Hepatocyte (in vitro differentiated cells): Measurements from ENCODE around the gene PHETA1. TPM values are rescaled to one million over a fixed set of nuclear protein-coding genes. Genes with fewer than 3 reads are reported as not detected.

Experiments
- DNase-seq: peaks from one replicate; pipeline ENCODE4 v3.0.0-alpha.2; 2016; ENCODE audit warnings: low spot score
- H2AFZ ChIP-seq: fragments of 200-600 bp; sonication (generic); 2 replicates; pipeline ENCODE4 v1.6.0; 2016; ENCODE audit warnings: antibody characterized with exemption, mild to moderate bottlenecking
- H3K27ac ChIP-seq: fragments of 200-600 bp; sonication (generic); 2 replicates; pipeline ENCODE4 v1.5.1; 2016; ENCODE audit warnings: mild to moderate bottlenecking
- H3K27me3 ChIP-seq: fragments of 200-600 bp; sonication (generic); 2 replicates; pipeline ENCODE4 v1.6.1; 2016
- H3K36me3 ChIP-seq: fragments of 200-600 bp; sonication (generic); replicated peaks from 2 replicates; pipeline ENCODE4 v1.5.1; 2016; ENCODE audit warnings: low read depth; ENCODE audit not compliant: insufficient read depth
- H3K4me1 ChIP-seq: fragments of 200-600 bp; sonication (generic); 2 replicates; pipeline ENCODE4 v1.5.1; 2016; ENCODE audit warnings: mild to moderate bottlenecking, moderate library complexity; ENCODE audit not compliant: insufficient read depth
- H3K4me2 ChIP-seq: fragments of 200-600 bp; sonication (generic); 2 replicates; pipeline ENCODE4 v1.6.0; 2016
- H3K4me3 ChIP-seq: fragments of 200-600 bp; sonication (generic); 2 replicates; pipeline ENCODE4 v1.5.1; 2016; ENCODE audit warnings: mild to moderate bottlenecking
- H3K79me2 ChIP-seq: fragments of 200-600 bp; sonication (generic); 2 replicates; pipeline ENCODE4 v1.6.0; 2017; ENCODE audit warnings: mild to moderate bottlenecking
- H3K9me2 ChIP-seq: fragments of 200-600 bp; sonication (generic); replicated peaks from 2 replicates; pipeline ENCODE4 v1.6.0; 2017; ENCODE audit warnings: mild to moderate bottlenecking; ENCODE audit not compliant: insufficient read depth
- H3K9me3 ChIP-seq: fragments of 200-600 bp; sonication (generic); 2 replicates; pipeline ENCODE4 v1.5.1; 2016; ENCODE audit warnings: low read depth, mild to moderate bottlenecking
- H4K20me1 ChIP-seq: fragments of 200-600 bp; sonication (generic); 2 replicates; pipeline ENCODE4 v1.6.0; 2016; ENCODE audit warnings: mild to moderate bottlenecking; ENCODE audit not compliant: insufficient read depth, poor library complexity, severe bottlenecking
- CTCF ChIP-seq: fragments of 200-600 bp; sonication (generic); IDR thresholded peaks from 2 replicates; pipeline ENCODE4 v1.5.1; 2016; ENCODE audit warnings: antibody characterized with exemption, mild to moderate bottlenecking; ENCODE audit not compliant: poor library complexity
- EZH2 ChIP-seq: fragments of 200-600 bp; sonication (generic); IDR thresholded peaks from 2 replicates; pipeline ENCODE4 v1.6.1; 2016; ENCODE audit warnings: antibody characterized with exemption, mild to moderate bottlenecking, borderline replicate concordance
- EZH2phosphoT487 ChIP-seq: fragments of 200-600 bp; sonication (generic); IDR thresholded peaks from one replicate; pipeline ENCODE4 v1.6.1; 2018; ENCODE audit warnings: antibody characterized with exemption, mild to moderate bottlenecking, low read depth, moderate library complexity; ENCODE audit not compliant: unreplicated experiment, severe bottlenecking
- WGBS: methylation state at CpG from one replicate; pipeline ENCODE4 v1.1.6; 2016; ENCODE audit warnings: low lambda C conversion rate; ENCODE audit errors: missing lambda C conversion rate; 5-methylcytosine and 5-hydroxymethylcytosine counted together
- polyA plus RNA-seq: library from polyadenylated mRNA; unstranded; fragments of >200 nt; fragmentation: Nextera tagmentation; extraction: Ambion mirVana; gene quantifications from 2 replicates; pipeline ENCODE4 v1.2.1, GENCODE V29; 2016
- total RNA-seq: library from RNA; depleted of rRNA; stranded (reverse); fragments of >200 nt; gene quantifications from 2 replicates; pipeline ENCODE4 v1.2.3, GENCODE V29; 2014

The PHETA1 gene
- total and polyA plus RNA-seq, 2 experiments from 2014 or later = 24.6 to 30.9 TPM

DNA sequence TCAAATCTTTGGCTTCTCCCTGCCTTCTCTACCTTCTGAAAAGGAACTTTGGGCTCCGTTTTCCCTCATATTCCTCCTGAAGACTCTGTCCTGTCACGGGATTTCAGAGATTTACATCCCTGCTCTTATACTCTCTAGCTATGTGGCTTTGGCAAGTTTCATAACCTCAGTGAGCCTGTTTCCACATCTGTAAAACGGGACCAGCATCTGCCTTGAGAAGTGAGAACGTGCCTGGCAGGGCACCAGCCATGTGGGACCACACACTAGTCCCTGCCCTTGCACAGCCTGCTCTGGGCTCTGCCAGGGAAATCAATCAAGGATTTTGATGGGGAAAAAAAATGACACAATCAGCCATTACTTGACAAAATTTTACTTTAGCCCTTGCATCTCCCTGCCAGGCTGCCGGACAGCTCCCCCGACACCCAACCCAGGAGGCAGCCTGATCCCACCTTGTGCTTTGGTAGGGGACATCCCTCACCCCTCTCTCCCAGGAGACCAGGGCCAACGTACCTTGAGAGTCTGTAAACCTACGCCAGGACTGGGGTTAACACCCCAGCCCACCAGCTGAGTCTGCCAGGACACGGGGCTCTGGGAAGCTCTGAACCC lies 8.5 kb downstream of the PHETA1 start:
- Histone ChIP-seq H3K9me2 (no peaks in the 10 kb centered on the region), H3K79me2 (no peaks in the 10 kb centered on the region), H3K27me3 (no peaks in the 10 kb centered on the region), H3K4me2 (no peak overlapping the region), H3K4me1 (no peaks in the 10 kb centered on the region), H3K4me3 (no peak overlapping the region), H3K36me3 (no peaks in the 10 kb centered on the region), H3K9me3 (no peaks in the 10 kb centered on the region), H3K27ac (no peak overlapping the region), H4K20me1 (no peaks in the 10 kb centered on the region), H2AFZ (no peak overlapping the region)
- 90% methylated on average over 9 of the region's 9 CpGs for WGBS
- no peak for DNase-seq
- TF ChIP-seq EZH2 (no peak), CTCF (no peak), EZH2phosphoT487 (no peak)

- H2AFZ ChIP-seq = no peak overlapping the region
- DNase-seq = no peak
- no peak overlapping the region for H3K4me3 ChIP-seq
- H3K79me2 ChIP-seq = no peaks in the 10 kb centered on the region
- no peaks in the 10 kb centered on the region for H3K9me3 ChIP-seq
- no peak for TF ChIP-seq EZH2phosphoT487
- TF ChIP-seq EZH2 = no peak
- no peak for TF ChIP-seq CTCF
- H3K9me2 ChIP-seq = no peaks in the 10 kb centered on the region
- H3K36me3 ChIP-seq = no peaks in the 10 kb centered on the region
- no peak overlapping the region for H3K27ac ChIP-seq
- H3K27me3 ChIP-seq = no peaks in the 10 kb centered on the region
- H3K4me2 ChIP-seq = no peak overlapping the region
- H3K4me1 ChIP-seq = no peaks in the 10 kb centered on the region
- 57% methylated on average over 5 of the region's 5 CpGs for WGBS
- H4K20me1 ChIP-seq = no peaks in the 10 kb centered on the region
Observed at GRCh38 chr12:111359914-111360276, 9.0 kb downstream of the PHETA1 start.

DNA sequence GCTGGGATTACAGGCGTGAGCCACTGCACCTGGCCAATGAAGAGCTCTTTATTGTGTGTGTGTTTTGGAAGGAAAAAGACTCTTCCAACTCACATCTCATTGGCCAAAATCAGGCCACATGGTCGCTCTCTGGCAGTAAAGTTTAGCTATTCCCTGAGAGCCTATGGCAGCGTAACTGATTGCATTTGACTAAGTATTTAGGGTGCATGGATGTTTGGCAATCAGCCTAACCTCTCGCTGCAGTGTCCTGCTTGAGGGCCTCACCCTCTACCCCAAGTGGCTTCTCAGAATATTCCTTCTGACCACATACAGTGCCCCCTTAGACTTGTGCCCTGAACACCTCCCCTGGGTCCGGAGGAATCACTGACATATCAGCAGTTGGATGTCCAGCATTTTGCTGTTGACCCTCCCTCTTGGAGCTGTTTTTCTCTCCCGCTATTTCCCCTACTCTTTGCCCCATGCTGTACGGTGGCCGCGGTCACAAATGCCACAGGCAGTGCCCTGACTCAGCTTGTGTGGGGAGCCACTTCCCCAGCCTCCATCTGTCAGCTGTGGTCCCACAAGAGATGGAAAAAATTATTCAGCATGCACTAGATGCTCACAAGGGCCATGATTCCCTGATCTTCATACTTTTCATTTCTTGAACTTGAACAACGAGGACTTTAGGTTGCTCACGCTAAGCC lies 9.5 kb downstream of the PHETA1 start:
- WGBS = 86% methylated on average over 11 of the region's 11 CpGs
- H3K9me2 ChIP-seq = no peaks in the 10 kb centered on the region
- no peaks in the 10 kb centered on the region for H3K79me2 ChIP-seq
- no peaks in the 10 kb centered on the region for H3K9me3 ChIP-seq
- no peak for DNase-seq
- TF ChIP-seq EZH2phosphoT487 = no peak
- TF ChIP-seq CTCF = no peak
- TF ChIP-seq EZH2 = no peak
- H2AFZ ChIP-seq = no peak overlapping the region
- H3K36me3 ChIP-seq = no peaks in the 10 kb centered on the region
- no peaks in the 10 kb centered on the region for H4K20me1 ChIP-seq
- H3K27ac ChIP-seq = no peak overlapping the region
- H3K4me1 ChIP-seq = no peaks in the 10 kb centered on the region
- H3K4me2 ChIP-seq = no peak overlapping the region
- no peak overlapping the region for H3K4me3 ChIP-seq
- no peaks in the 10 kb centered on the region for H3K27me3 ChIP-seq
